HCT116 (cell line): ENCODE data around the gene RAP1GAP2.

Experiments
- CEBPB ChIP-seq: IDR thresholded peaks from 2 replicates; pipeline ENCODE4 v1.6.1; 2012; ENCODE audit warnings: low read depth
- EZH2 ChIP-seq: fragments of 200-600 bp; sonication (generic); IDR thresholded peaks from 2 replicates; pipeline ENCODE4 v1.6.1; 2017; ENCODE audit warnings: antibody characterized with exemption, mixed run types
- EZH2phosphoT487 ChIP-seq: fragments of 200-600 bp; IDR thresholded peaks from 2 replicates; pipeline ENCODE4 v1.6.1; 2018; ENCODE audit warnings: antibody characterized with exemption, borderline replicate concordance
- FOSL1 ChIP-seq: IDR thresholded peaks from 2 replicates; pipeline ENCODE4 v1.6.1; 2012; ENCODE audit warnings: low read depth
- POLR2AphosphoS5 ChIP-seq: IDR thresholded peaks from 2 replicates; pipeline ENCODE4 v1.6.1; 2011; ENCODE audit warnings: mild to moderate bottlenecking, low read depth, low read length, moderate library complexity
- ZNF274 ChIP-seq: fragments of 200-500 bp; sonication (Bioruptor generic); IDR thresholded peaks from 2 replicates; pipeline ENCODE4 v1.6.1; 2014; ENCODE audit warnings: mild to moderate bottlenecking, low read depth, low read length, inconsistent platforms
- TF ChIP-seq, protein P1 (sequence below): IDR thresholded peaks from 2 replicates; pipeline ENCODE4 v1.6.1; 2011; ENCODE audit warnings: mild to moderate bottlenecking, low read length, moderate library complexity; ENCODE audit not compliant: insufficient replicate concordance; ENCODE audit errors: extremely low read depth
- TF ChIP-seq, protein P2 (sequence below): IDR thresholded peaks from 2 replicates; pipeline ENCODE4 v1.6.1; 2012; ENCODE audit warnings: low read depth
- TF ChIP-seq, protein P3 (sequence below), 3 experiments: fragments of 200-600 bp in 1 of 3; sonication (generic) in 1 of 3; IDR thresholded peaks in 2 of 3; conservative IDR thresholded peaks in 1 of 3; 2 replicates each; pipeline ENCODE4 v1.5.1; 2012 to 2017; ENCODE audit warnings: low read depth in 2 of 3, low read length in 2 of 3, antibody characterized with exemption in 1 of 3, borderline replicate concordance in 1 of 3, control low read depth in 1 of 3, mild to moderate bottlenecking in 1 of 3, mixed read lengths in 1 of 3, mixed run types in 1 of 3, moderate library complexity in 1 of 3; ENCODE audit not compliant: insufficient read depth in 1 of 3
- TF ChIP-seq, protein P4 (sequence below): IDR thresholded peaks from 2 replicates; pipeline ENCODE4 v1.6.1; 2012

DNA sequence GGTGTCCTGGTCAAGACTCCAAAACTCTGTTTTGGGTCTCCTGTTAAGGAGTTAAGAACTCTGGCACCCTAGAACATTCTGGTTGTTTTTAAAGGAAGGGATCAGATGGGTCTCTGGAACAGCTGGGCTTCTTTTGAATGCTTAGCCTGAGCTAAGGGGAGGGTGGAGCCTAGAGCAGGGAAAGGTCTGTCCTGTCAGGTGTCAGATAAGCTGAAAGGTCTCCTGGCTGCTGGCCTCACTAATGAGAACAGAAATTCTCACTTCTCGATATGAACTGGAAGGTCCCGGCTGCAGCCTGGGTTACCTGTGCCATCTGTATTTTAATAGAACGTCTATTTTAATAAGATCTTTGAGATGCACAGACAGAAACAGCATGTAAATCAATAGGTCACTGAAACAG is 69.0 kb downstream of the RAP1GAP2 start:
- TF ChIP-seq, protein P1, sequence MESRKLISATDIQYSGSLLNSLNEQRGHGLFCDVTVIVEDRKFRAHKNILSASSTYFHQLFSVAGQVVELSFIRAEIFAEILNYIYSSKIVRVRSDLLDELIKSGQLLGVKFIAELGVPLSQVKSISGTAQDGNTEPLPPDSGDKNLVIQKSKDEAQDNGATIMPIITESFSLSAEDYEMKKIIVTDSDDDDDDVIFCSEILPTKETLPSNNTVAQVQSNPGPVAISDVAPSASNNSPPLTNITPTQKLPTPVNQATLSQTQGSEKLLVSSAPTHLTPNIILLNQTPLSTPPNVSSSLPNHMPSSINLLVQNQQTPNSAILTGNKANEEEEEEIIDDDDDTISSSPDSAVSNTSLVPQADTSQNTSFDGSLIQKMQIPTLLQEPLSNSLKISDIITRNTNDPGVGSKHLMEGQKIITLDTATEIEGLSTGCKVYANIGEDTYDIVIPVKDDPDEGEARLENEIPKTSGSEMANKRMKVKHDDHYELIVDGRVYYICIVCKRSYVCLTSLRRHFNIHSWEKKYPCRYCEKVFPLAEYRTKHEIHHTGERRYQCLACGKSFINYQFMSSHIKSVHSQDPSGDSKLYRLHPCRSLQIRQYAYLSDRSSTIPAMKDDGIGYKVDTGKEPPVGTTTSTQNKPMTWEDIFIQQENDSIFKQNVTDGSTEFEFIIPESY = no peak
- TF ChIP-seq EZH2phosphoT487 (no peak), EZH2 (no peak), POLR2AphosphoS5 (no peak), CEBPB (no peak), FOSL1 (no peak), ZNF274 (no peak)
- TF ChIP-seq, protein P2, sequence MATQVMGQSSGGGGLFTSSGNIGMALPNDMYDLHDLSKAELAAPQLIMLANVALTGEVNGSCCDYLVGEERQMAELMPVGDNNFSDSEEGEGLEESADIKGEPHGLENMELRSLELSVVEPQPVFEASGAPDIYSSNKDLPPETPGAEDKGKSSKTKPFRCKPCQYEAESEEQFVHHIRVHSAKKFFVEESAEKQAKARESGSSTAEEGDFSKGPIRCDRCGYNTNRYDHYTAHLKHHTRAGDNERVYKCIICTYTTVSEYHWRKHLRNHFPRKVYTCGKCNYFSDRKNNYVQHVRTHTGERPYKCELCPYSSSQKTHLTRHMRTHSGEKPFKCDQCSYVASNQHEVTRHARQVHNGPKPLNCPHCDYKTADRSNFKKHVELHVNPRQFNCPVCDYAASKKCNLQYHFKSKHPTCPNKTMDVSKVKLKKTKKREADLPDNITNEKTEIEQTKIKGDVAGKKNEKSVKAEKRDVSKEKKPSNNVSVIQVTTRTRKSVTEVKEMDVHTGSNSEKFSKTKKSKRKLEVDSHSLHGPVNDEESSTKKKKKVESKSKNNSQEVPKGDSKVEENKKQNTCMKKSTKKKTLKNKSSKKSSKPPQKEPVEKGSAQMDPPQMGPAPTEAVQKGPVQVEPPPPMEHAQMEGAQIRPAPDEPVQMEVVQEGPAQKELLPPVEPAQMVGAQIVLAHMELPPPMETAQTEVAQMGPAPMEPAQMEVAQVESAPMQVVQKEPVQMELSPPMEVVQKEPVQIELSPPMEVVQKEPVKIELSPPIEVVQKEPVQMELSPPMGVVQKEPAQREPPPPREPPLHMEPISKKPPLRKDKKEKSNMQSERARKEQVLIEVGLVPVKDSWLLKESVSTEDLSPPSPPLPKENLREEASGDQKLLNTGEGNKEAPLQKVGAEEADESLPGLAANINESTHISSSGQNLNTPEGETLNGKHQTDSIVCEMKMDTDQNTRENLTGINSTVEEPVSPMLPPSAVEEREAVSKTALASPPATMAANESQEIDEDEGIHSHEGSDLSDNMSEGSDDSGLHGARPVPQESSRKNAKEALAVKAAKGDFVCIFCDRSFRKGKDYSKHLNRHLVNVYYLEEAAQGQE = no peak
- TF ChIP-seq, protein P3, sequence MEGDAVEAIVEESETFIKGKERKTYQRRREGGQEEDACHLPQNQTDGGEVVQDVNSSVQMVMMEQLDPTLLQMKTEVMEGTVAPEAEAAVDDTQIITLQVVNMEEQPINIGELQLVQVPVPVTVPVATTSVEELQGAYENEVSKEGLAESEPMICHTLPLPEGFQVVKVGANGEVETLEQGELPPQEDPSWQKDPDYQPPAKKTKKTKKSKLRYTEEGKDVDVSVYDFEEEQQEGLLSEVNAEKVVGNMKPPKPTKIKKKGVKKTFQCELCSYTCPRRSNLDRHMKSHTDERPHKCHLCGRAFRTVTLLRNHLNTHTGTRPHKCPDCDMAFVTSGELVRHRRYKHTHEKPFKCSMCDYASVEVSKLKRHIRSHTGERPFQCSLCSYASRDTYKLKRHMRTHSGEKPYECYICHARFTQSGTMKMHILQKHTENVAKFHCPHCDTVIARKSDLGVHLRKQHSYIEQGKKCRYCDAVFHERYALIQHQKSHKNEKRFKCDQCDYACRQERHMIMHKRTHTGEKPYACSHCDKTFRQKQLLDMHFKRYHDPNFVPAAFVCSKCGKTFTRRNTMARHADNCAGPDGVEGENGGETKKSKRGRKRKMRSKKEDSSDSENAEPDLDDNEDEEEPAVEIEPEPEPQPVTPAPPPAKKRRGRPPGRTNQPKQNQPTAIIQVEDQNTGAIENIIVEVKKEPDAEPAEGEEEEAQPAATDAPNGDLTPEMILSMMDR (IDR thresholded peaks at IDR 0.05 in 2 of 3, conservative IDR thresholded peaks at IDR 0.05 in 1 of 3; ENCODE audit: borderline replicate concordance in 1 of 3, insufficient read depth in 1 of 3, low read depth in 2 of 3, low read length in 2 of 3) = no peak
- TF ChIP-seq, protein P4, sequence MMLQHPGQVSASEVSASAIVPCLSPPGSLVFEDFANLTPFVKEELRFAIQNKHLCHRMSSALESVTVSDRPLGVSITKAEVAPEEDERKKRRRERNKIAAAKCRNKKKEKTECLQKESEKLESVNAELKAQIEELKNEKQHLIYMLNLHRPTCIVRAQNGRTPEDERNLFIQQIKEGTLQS = no peak
